Esophagus muscularis mucosa (tissue), 3 donors: Measurements from ENCODE around the gene ABCB8.

Experiments used
- POLR2AphosphoS5 ChIP-seq, 2 donors: sonication (generic); formaldehyde crosslinking; IDR thresholded peaks; one replicate each; pipeline ENCODE4 v1.6.1; 2017; ENCODE audit warnings: antibody characterized with exemption in 2 of 2
- TF ChIP-seq, protein P1 (sequence below), 3 experiments: fragments of 200-600 bp in 2 of 3; fragments of 450-650 bp in 1 of 3; sonication (generic) in 2 of 3; IDR thresholded peaks; one replicate each; pipeline ENCODE4 v1.5.1; 2017 to 2019; ENCODE audit warnings: antibody characterized with exemption in 3 of 3, mild to moderate bottlenecking in 2 of 3, moderate library complexity in 1 of 3

DNA sequence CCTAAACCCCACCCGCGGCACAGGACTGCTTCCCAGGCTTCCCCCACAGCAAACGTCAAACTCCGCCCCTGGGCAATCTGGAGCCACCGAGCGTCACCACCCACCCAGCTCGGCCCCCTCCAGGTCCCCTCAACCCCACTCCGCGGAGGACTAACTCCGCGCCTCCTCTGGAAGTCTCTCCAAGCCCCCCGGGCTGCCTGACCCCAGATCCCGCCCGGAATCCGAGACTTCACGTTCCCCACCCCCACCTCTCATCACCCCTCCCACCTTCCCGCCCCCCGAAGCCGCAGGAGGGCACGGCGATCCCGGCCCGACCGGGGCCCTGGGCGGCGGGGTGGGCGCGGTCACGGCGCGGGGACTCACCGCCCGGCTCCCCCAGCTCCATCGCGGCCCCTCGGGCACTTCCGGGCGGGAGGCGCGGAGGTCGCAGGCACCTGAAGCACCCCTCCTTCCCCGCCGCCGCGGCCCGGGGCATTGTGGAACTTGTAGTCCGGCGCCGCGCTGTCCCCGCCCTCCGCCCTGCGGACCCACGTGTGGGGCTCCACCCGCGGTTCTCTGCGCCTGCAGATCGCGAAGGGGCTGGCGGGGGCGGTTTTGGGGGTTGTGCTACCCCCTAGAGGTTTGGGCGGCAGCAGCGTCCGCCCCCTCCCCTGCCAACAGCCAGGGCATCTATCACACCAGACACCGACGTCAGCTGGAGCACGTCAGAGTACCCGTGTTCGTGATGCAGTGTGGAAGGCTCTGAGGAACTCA is 55.0 kb downstream of the ABCB8 start, which contains the start of gene TMUB1:
- TF ChIP-seq, protein P1, sequence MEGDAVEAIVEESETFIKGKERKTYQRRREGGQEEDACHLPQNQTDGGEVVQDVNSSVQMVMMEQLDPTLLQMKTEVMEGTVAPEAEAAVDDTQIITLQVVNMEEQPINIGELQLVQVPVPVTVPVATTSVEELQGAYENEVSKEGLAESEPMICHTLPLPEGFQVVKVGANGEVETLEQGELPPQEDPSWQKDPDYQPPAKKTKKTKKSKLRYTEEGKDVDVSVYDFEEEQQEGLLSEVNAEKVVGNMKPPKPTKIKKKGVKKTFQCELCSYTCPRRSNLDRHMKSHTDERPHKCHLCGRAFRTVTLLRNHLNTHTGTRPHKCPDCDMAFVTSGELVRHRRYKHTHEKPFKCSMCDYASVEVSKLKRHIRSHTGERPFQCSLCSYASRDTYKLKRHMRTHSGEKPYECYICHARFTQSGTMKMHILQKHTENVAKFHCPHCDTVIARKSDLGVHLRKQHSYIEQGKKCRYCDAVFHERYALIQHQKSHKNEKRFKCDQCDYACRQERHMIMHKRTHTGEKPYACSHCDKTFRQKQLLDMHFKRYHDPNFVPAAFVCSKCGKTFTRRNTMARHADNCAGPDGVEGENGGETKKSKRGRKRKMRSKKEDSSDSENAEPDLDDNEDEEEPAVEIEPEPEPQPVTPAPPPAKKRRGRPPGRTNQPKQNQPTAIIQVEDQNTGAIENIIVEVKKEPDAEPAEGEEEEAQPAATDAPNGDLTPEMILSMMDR (IDR thresholded peaks at IDR 0.05), result peak in 1 of 3 experiments; percentile 7
- peak; percentile 66 to 77 for TF ChIP-seq POLR2AphosphoS5 (IDR thresholded peaks at IDR 0.05)
